ENCODE measurements around the gene GBF1. TPM values are rescaled to one million over a fixed set of nuclear protein-coding genes. Genes with fewer than 3 reads are reported as not detected.
A peak's percentile ranks its signal among the peaks of the same experiment; 100 is the strongest.

GBF1 gene
- total RNA-seq, 1 donor from 2014 or later: 36.7 TPM

DNA sequence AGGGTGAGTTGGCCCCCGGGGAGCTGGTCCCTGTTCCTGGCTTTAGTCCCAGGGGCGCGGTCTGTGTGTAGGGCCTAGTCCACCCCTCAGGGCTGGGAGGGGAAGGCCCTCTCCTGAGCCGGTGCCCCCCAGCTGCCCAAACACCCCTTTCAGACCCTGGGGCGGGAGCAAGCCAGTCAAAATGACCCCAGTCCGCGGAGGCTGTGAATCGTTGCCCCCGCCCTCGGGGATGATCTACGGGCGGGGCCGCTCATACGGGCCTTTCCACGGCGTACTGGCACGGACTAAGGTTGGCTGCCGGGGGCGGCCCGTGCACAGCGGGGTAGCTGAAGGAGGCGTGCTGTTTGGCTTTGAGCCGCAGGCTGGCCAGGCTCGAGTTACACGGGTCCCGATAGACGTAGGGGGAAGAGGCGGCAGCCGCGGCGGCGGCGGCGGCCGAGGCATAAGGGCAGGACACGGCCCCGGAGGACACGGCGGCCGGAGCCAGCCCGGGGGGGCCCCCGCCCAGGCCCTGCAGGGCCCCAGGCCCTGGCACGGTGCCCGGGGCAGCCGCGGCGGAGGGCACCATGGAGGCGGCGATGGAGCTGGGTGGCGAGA, 15.0 kb upstream of the GBF1 start:
- H3K4me3 ChIP-seq (ENCODE audit: low read depth, low read length): peak overlapping the region; percentile 47
- no peaks in the 10 kb centered on the region for H3K36me3 ChIP-seq (ENCODE audit: control insufficient read depth, insufficient read depth, low read length)
- DNase-seq (ENCODE audit: low read depth): no peak
- peaks cover 31% of the 10 kb centered on the region for H3K27me3 ChIP-seq (ENCODE audit: control insufficient read depth, insufficient read depth, low read length)
- no peak for TF ChIP-seq CTCF (IDR thresholded peaks at IDR 0.05; ENCODE audit: insufficient read depth, low read length, poor library complexity, severe bottlenecking)

GRCh38 chr10:102230861-102231356, 14.4 kb upstream of the GBF1 start:
- DNase-seq (ENCODE audit: low read depth): no peak
- Histone ChIP-seq H3K4me3 (ENCODE audit: low read depth, low read length) (peak overlapping the region; percentile 47), H3K27me3 (ENCODE audit: control insufficient read depth, insufficient read depth, low read length) (peaks cover 31% of the 10 kb centered on the region), H3K36me3 (ENCODE audit: control insufficient read depth, insufficient read depth, low read length) (no peaks in the 10 kb centered on the region)
- TF ChIP-seq CTCF (IDR thresholded peaks at IDR 0.05; ENCODE audit: insufficient read depth, low read length, poor library complexity, severe bottlenecking): peak; percentile 60

- TF ChIP-seq CTCF (IDR thresholded peaks at IDR 0.05; ENCODE audit: insufficient read depth, low read length, poor library complexity, severe bottlenecking): peak; percentile 91
These were observed 13.7 kb upstream of the GBF1 start for GRCh38 chr10:102231357-102232318.

DNA sequence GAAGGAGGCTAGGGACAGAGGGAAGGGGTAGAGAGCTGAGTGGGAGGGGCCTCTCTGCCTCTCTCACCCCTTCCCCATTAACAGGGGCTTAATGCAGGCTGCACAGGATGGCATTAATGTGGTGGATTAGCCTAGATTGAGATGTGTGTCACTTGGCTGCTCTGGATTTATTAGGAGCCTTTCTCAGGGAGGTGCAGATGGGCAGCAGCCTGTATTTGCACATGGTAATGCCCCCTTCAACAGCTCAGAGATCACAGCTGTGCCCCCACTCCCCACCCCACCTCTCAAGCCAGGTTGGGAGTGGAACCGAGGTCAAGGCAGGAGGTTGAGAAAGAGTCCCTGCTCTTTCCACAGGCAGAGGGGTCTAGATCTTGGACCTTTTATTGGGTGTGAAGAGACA, 11.3 kb upstream of the GBF1 start:
- no peak for DNase-seq (ENCODE audit: low read depth)
- no peaks in the 10 kb centered on the region for H3K36me3 ChIP-seq (ENCODE audit: control insufficient read depth, insufficient read depth, low read length)
- H3K4me3 ChIP-seq (ENCODE audit: low read depth, low read length): no peak overlapping the region
- TF ChIP-seq CTCF (IDR thresholded peaks at IDR 0.05; ENCODE audit: insufficient read depth, low read length, poor library complexity, severe bottlenecking): no peak
- peaks cover 12% of the 10 kb centered on the region for H3K27me3 ChIP-seq (ENCODE audit: control insufficient read depth, insufficient read depth, low read length)

More at GRCh38 chr10:102231357-102232318, 13.7 kb upstream of the GBF1 start:
- DNase-seq (ENCODE audit: low read depth): no peak
- Histone ChIP-seq H3K4me3 (ENCODE audit: low read depth, low read length) (peak overlapping the region; percentile 47), H3K36me3 (ENCODE audit: control insufficient read depth, insufficient read depth, low read length) (no peaks in the 10 kb centered on the region), H3K27me3 (ENCODE audit: control insufficient read depth, insufficient read depth, low read length) (peaks cover 31% of the 10 kb centered on the region)

DNA sequence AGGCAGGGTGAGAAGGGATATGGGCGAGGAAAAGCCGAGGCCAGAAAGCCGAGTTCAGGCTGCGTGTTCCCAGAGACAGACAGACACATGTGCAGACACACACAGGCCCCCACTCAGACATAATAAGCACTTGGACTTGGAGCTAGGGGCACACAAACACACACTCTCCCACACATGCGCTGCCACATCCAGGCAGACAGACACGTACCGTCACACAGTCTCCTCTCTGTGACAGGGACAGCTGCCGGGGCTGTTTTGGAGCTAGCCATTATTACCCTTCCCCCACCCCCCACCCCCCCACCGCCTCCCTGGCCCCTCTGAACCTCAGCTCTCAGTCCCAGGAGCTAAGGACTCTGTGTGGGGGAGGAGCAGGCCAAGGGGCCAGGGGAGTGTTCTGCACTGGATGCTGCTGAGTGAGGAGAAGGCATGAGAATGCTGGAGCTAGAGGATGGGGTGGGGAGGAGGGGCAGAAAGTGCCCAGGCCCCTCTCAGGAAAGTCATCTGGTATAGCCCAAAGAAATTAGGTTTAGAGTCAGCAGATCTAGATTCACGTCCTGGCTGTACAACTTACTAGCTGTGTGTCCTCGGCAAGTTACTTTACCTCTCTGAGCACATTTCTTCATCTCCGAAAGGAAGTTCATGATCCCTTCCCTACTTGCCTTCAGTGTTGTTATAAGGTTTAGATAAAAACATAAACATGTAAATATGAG, 10.3 kb upstream of the GBF1 start:
- H3K4me3 ChIP-seq (ENCODE audit: low read depth, low read length): no peak overlapping the region
- TF ChIP-seq CTCF (IDR thresholded peaks at IDR 0.05; ENCODE audit: insufficient read depth, low read length, poor library complexity, severe bottlenecking): no peak
- no peaks in the 10 kb centered on the region for H3K36me3 ChIP-seq (ENCODE audit: control insufficient read depth, insufficient read depth, low read length)
- H3K27me3 ChIP-seq (ENCODE audit: control insufficient read depth, insufficient read depth, low read length): peaks cover 11% of the 10 kb centered on the region
- no peak for DNase-seq (ENCODE audit: low read depth)

Data from kidney epithelial cell (primary cell).